ENCODE data around the gene SMAD6. TPM values are rescaled to one million over a fixed set of nuclear protein-coding genes. Genes with fewer than 3 reads are reported as not detected.

The SMAD6 gene
- total RNA-seq, 1 experiment from 2014 or later = 6.6 TPM

GRCh38 chr15:66734961-66735908 lies 33.2 kb downstream of the SMAD6 start:
- DNase-seq (ENCODE audit: low read depth, low spot score) (no peak), ATAC-seq (no peak)
- Histone ChIP-seq H3K4me2 (ENCODE audit: low read length) (no peak overlapping the region), H2AFZ (ENCODE audit: low read depth, low read length, poor library complexity, severe bottlenecking) (no peak overlapping the region), H3K36me3 (ENCODE audit: control insufficient read depth in 1 of 2, insufficient read depth in 2 of 2, low read length in 2 of 2) (no peaks in the 10 kb centered on the region), H3K9ac (ENCODE audit: low read length) (no peak overlapping the region), H4K20me1 (ENCODE audit: insufficient read depth) (no peaks in the 10 kb centered on the region), H3K4me3 (replicated peaks in 1 of 2; ENCODE audit: low read depth in 1 of 2, low read length in 2 of 2) (no peak overlapping the region), H3K27ac (ENCODE audit: low read depth, low read length) (no peak overlapping the region), H3K9me2 (ENCODE audit: insufficient read depth) (no peaks in the 10 kb centered on the region), H3K9me3 (ENCODE audit: control insufficient read depth in 1 of 2, insufficient read depth in 1 of 2, low read depth in 1 of 2, low read length in 2 of 2) (no peaks in the 10 kb centered on the region), H3K27me3 (ENCODE audit: insufficient read depth, low read length) (no peaks in the 10 kb centered on the region), H3K4me1 (ENCODE audit: control insufficient read depth in 1 of 2, insufficient read depth in 2 of 2, low read length in 2 of 2) (peaks cover 11 to 16% of the 10 kb centered on the region in 2 experiments), H3K79me2 (ENCODE audit: insufficient read depth, low read length) (no peaks in the 10 kb centered on the region)
- BruUV-seq (replicated peaks) = no TSS peak
- TF ChIP-seq POLR2A (IDR thresholded peaks at IDR 0.05; ENCODE audit: borderline replicate concordance, extremely low read depth, insufficient read depth, insufficient read length) (no peak), SRF (IDR thresholded peaks at IDR 0.05; ENCODE audit: low read depth) (no peak), CTCF (IDR thresholded peaks at IDR 0.05 in 2 of 3, conservative IDR thresholded peaks at IDR 0.05 in 1 of 3; ENCODE audit: borderline replicate concordance in 1 of 3, insufficient read depth in 1 of 3, low read depth in 2 of 3, low read length in 2 of 3) (no peak), ZNF274 (IDR thresholded peaks at IDR 0.05; ENCODE audit: low read depth, low read length) (no peak), CBX3 (IDR thresholded peaks at IDR 0.05; ENCODE audit: low read depth) (no peak), FOSL1 (IDR thresholded peaks at IDR 0.05; ENCODE audit: low read depth) (no peak), EZH2phosphoT487 (IDR thresholded peaks at IDR 0.05; ENCODE audit: borderline replicate concordance) (no peak), TCF7L2 (IDR thresholded peaks at IDR 0.05; ENCODE audit: borderline replicate concordance, extremely low read depth, insufficient read depth, insufficient read length) (no peak), CEBPB (IDR thresholded peaks at IDR 0.05; ENCODE audit: low read depth) (no peak), EZH2 (IDR thresholded peaks at IDR 0.05) (no peak), JUND (IDR thresholded peaks at IDR 0.05) (no peak), EGR1 (IDR thresholded peaks at IDR 0.05; ENCODE audit: low read depth) (no peak), REST (IDR thresholded peaks at IDR 0.05; ENCODE audit: low read depth) (no peak), ELF1 (IDR thresholded peaks at IDR 0.05; ENCODE audit: borderline replicate concordance, low read depth) (no peak), YY1 (IDR thresholded peaks at IDR 0.05; ENCODE audit: extremely low read depth, insufficient replicate concordance, low read depth, low read length) (no peak), POLR2AphosphoS5 (IDR thresholded peaks at IDR 0.05; ENCODE audit: low read depth, low read length) (no peak), ATF3 (IDR thresholded peaks at IDR 0.05) (no peak)
- RAD21 ChIA-PET (ENCODE audit: low non-redundant PET in 1 of 2, low total read pairs in 2 of 2, uncharacterized antibody in 2 of 2, unreplicated experiment in 2 of 2) = no interaction called here
- POLR2A ChIA-PET = no interaction called here
- intact Hi-C loops (cut with micrococcal nuclease) = no loop called here
- CTCF ChIA-PET = interaction anchor here (1.0 kb wide), 1 partner anchor 118 kb away, joined by 3 read pairs; no protein-coding TSS in a partner anchor

Data from HCT116 (cell line).